HG03565 (cell line): ENCODE results near the gene FLG2.
"Not testable (repeated sequence)": the region's sequence is repeated elsewhere in the genome, so short reads cannot be mapped to it uniquely, and the experiment has no call there.

Source experiments
- ATAC-seq: cut with Tn5 transposase; IDR thresholded peaks from one replicate; pipeline ENCODE4 v1.9.1; 2021; ENCODE audit warnings: mild to moderate bottlenecking, moderate library complexity; ENCODE audit not compliant: unreplicated experiment

The FLG2 gene

GRCh38 chr1:152313319-152313801, 46.4 kb downstream of the FLG2 start:
- ATAC-seq, result no peak

DNA sequence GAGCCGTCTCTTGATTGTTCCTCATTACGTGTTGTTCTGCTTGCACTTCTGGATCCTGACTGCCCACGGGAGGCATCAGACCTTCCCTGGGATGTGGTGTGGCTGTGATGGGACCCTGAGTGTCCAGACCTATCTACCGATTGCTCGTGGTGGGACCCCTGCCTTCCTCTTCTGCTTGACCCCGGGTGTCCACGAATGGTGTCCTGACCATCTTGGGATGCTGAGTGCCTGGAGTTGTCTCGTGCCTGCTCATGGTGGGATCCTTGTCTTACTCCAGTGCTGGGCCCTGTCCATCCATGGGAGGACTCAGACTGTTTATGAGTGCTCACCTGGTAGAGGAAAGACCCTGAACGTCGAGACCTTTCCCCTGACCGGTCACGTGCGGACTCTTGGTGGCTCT, 47.6 kb downstream of the FLG2 start:
- not testable (repeated sequence) for ATAC-seq

DNA sequence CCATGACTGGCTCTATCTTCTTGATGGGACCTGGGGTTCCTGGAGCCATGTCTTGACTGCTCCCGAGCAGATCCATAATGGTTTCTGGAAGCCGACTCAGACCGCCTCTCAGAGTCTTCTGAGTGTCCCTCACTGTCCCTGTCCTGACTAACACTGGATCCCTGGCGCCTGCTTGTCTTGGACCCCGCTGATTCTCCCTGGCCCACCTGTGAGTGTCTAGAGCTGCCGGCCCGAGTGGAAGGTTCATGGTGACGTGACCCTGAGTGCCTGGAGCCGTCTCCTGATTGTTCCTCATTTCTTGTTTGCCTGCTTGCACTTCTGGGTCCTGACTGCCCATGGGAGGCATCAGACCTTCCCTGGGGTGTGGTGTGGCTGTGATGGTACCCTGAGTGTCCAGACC, 49.9 kb downstream of the FLG2 start:
- ATAC-seq, result no peak

DNA sequence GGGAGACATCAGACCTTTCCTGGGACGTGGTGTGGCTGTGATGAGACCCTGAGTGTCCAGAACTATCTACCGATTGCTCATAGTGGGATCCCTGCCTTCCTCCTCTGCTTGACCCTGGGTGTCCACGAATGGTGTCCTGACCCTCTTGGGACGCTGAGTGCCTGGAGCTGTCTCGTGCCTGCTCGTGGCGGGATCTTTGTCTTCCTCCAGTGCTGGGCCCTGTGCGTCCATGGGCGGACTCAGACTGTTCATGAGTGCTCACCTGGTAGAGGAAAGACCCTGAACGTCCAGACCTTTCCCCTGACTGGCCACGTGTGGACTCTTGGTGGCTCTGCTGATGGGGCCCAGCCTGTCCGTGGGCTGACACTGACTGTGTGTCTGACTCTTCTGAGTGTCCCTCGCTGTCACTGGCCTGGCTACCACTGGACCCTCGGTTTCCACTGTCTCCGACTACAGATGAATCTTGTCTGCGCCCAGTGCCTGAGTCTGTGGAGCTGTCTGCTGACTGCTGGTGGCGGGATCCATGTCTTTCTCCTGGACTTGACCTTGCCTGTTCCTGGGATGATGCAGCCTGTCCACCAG, 50.4 kb downstream of the FLG2 start:
- not testable (repeated sequence) for ATAC-seq

- ATAC-seq, result not testable (repeated sequence)
Measured at GRCh38 chr1:152308758-152309157, 51.0 kb downstream of the FLG2 start.

DNA sequence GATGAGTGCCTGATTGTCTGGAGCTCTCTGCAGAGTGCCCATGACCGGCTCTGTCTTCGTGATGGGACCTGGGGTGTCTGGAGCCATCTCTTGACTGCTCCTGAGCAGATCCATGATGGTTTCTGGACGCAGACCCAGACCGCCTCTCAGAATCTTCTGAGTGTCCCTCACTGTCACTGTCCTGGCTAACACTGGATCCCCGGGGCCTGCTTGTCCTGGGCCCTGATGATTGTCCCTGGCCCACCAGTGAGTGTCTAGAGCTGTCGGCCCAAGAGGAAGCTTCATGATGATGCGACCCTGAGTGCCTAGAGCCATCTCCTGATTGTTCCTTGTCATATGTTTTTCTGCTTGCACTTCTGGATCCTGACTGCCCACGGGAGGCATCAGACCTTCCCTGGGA, 51.8 kb downstream of the FLG2 start:
- ATAC-seq, result not testable (repeated sequence)

DNA sequence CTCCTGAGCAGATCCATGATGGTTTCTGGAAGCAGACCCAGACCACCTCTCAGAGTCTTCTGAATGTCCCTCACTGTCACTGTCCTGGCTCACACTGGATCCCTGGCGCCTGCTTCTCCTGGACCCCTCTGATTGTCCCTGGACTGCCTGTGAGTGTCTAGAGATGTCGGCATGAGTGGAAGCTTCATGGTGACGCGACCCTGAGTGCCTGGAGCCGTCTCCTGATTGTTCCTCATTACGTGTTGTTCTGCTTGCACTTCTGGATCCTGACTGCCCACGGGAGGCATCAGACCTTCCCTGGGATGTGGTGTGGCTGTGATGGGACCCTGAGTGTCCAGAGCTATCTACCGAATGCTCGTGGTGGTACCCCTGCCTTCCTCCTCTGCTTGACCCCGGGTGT, 53.7 kb downstream of the FLG2 start:
- not testable (repeated sequence) for ATAC-seq

DNA sequence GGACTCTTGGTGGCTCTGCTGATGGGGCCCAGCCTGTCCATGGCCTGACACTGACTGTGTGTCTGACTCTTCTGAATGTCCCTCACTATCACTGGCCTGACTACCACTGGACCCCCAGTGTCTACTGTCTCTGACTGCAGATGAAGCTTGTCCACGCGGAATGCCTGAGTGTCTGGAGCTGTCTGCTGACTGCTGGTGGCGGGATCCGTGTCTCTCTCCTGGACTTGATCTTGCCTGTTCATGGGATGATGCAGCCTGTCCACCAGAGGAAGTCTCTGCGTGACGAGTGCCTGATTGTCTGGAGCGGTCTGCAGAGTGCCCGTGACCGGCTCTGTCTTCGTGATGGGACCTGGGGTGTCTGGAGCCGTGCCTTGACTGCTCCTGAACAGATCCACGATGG, 55.0 kb downstream of the FLG2 start:
- not testable (repeated sequence) for ATAC-seq

- not testable (repeated sequence) for ATAC-seq
Measured at GRCh38 chr1:152303139-152303872, 56.5 kb downstream of the FLG2 start.
